GM18861 (cell line): Measurements from ENCODE around the gene RAB3GAP2.
"Not testable (repeated sequence)": the region's sequence is repeated elsewhere in the genome, so short reads cannot be mapped to it uniquely, and the experiment has no call there.

Experiments
- ATAC-seq: cut with Tn5 transposase; IDR thresholded peaks from one replicate; pipeline ENCODE4 v1.9.1; 2021; ENCODE audit not compliant: unreplicated experiment

RAB3GAP2 gene

DNA sequence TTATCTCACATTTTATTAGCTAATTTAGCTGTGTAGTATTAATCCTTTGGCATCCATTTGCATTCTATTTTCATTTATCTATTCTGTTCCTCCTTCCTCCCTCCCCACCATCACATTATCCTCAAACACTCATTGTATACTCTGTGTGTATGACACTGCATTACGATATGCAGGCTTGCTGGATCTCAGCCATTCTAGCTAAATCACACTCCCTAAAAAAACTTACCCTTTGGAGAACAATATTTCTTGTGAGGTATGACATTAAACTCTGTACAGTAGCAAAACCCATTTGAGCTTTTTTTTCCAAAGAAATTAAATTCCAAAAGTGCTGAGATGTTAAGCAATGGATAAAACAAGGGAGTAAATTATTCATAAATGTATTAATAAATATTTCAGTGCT lies 11.4 kb upstream of the RAB3GAP2 start:
- no peak for ATAC-seq

DNA sequence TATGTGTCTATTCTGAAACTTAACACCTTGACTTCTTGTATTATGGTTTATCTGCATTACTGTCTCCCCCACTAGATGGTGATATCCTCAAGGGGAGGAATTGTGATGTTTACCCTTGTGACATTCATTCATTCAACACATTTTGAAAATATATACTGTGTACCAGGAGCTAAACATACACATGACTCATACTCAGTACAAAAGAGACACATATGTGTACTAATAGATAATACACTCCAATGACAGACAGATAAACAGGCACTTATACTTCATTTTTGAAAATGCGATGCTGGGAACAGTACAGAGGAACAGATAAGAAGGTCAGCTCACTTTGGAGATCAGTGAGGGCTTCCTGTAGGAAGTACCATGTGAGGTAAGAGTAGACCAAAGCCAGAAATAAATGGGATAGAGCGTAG lies 8.9 kb upstream of the RAB3GAP2 start:
- no peak for ATAC-seq

GRCh38 chr1:220280249-220280648 lies 8.0 kb upstream of the RAB3GAP2 start:
- ATAC-seq, result no peak

- no peak for ATAC-seq
Observed at GRCh38 chr1:220278991-220279390, 6.7 kb upstream of the RAB3GAP2 start.

GRCh38 chr1:220275430-220275829 lies 3.2 kb upstream of the RAB3GAP2 start:
- no peak for ATAC-seq

- ATAC-seq, result no peak
Observed at GRCh38 chr1:220274251-220274855, 2.1 kb upstream of the RAB3GAP2 start.

- no peak for ATAC-seq
Observed at GRCh38 chr1:220272841-220273090, 513 bp upstream of the RAB3GAP2 start.

DNA sequence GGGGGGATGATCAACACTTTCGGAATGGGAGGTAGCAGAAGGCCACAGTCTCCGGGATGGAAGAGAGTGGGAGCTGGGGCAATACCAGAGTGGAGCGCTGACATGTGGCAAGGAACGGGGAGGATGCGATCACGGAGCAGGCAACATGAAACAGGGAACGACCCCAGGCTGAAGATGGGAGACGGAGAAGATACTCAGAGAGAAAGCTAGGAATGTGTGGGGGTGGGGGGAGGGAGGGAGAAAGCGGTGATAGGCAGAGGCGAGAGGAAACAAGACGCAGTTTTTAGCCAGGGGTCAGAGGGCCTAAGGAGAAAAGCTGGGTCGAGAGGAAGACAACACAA lies 577 bp downstream of the RAB3GAP2 start:
- no peak for ATAC-seq

- no peak for ATAC-seq
Observed at GRCh38 chr1:220269036-220269435, 3.2 kb downstream of the RAB3GAP2 start.

- ATAC-seq, result no peak
Observed at GRCh38 chr1:220267630-220268029, 4.6 kb downstream of the RAB3GAP2 start.

GRCh38 chr1:220260228-220260627 lies 12.0 kb downstream of the RAB3GAP2 start:
- ATAC-seq, result not testable (repeated sequence)

DNA sequence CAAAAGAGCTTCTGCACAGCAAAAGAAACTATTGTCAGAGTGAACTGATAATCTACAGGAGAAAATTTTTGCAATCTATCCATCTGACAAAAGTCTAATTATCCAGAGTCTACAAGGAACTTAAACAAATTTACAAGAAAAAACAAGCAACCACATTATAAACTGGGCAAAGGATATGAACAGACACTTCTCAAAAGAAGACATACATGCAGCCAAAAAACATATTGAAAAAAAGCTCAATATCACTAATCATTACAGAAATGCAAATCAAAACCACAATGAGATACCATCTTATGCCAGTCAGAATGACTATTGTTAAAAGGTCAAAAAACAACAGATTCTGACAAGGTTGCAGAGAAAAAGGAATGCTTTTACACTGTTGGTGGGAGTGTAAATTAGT lies 12.5 kb downstream of the RAB3GAP2 start:
- not testable (repeated sequence) for ATAC-seq

DNA sequence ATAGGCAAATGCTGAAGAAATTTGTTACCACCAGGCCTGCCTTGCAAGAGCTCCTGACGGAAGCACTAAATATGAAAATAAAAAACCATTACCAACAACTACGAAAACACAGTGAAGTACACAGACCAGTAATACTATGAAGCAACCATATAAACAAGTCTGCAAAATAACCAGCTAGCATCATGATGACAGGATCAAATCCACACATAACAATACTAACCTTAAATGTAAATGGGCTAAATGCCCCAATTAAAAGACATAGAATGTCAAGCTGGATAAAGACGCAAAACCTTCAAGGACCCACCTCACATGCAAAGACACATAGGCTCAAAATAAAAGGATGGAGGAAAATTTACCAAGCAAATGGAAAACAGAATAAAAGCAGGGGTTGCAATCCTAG lies 16.1 kb downstream of the RAB3GAP2 start:
- not testable (repeated sequence) for ATAC-seq

DNA sequence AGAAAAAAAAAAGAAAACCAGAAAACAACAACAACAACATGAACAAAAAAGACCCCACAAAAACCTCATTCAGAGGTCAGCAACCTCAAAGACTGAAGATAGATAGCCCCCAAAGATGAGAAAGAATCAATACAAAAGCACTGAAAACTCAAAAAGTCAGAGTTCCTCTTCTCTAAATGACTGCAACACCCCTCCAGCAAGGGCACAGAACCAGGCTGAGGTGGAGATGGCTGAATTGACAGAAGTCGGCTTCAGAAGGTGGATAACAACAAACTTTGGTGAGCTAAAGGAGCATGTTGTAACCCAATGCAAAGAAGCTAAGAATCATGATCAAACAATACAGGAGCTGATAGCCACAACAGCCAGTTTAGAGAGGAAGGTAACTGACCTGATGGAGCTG lies 17.0 kb downstream of the RAB3GAP2 start:
- no peak for ATAC-seq

DNA sequence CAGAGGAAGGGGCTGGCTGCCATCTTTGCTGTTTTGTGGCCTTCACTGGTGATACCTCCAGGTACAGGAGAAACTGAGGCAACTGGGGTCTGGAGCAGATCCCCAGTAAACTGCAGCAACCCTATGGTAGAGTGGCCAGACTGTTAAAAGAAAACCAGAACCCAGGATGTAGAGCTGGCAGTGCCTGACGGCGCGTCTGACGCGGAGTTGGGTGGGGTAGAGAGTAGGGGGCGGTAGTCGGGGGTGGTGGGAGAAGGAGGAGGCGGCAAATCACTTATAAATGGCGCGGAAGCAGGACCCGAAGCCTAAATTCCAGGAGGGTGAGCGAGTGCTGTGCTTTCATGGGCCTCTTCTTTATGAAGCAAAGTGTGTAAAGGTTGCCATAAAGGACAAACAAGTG lies 19.0 kb downstream of the RAB3GAP2 start:
- ATAC-seq, result not testable (repeated sequence)

GRCh38 chr1:220251272-220251671 lies 21.0 kb downstream of the RAB3GAP2 start:
- ATAC-seq, result no peak

- ATAC-seq, result no peak
Observed at GRCh38 chr1:220250681-220251080, 21.6 kb downstream of the RAB3GAP2 start.

- ATAC-seq, result no peak
Observed at GRCh38 chr1:220249522-220249921, 22.7 kb downstream of the RAB3GAP2 start.

GRCh38 chr1:220248715-220249265 lies 23.5 kb downstream of the RAB3GAP2 start:
- ATAC-seq, result not testable (repeated sequence)

DNA sequence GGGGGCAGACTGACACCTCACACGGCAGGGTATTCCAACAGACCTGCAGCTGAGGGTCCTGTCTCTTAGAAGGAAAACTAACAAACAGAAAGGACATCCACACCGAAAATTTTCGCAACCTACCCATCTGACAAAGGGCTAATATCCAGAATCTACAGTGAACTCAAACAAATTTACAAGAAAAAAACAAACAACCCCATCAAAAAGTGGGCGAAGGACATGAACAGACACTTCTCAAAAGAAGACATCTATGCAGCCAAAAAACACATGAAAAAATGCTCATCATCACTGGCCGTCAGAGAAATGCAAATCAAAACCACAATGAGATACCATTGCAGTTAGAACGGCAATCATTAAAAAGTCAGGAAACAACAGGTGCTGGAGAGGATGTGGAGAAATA lies 26.4 kb downstream of the RAB3GAP2 start:
- not testable (repeated sequence) for ATAC-seq

DNA sequence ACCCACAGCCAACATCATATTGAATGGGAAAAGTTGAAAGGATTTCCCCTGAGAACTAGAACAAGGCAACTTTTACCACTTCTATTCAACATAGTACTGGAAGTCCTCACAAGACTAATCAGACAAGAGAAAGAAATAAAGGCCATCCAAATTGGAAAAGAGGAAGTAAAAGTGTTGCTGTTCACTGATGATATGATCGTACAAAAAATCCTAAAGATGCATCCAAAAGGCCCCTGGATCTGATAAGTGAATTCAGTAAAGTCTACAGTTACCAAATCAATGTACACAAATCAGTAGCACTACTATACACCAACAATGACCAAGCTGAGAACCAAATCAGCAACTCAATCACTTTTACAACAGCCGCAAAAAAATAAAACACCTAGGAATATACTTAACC lies 28.3 kb downstream of the RAB3GAP2 start:
- ATAC-seq, result no peak

- no peak for ATAC-seq
Observed at GRCh38 chr1:220241072-220241663, 31.1 kb downstream of the RAB3GAP2 start.

DNA sequence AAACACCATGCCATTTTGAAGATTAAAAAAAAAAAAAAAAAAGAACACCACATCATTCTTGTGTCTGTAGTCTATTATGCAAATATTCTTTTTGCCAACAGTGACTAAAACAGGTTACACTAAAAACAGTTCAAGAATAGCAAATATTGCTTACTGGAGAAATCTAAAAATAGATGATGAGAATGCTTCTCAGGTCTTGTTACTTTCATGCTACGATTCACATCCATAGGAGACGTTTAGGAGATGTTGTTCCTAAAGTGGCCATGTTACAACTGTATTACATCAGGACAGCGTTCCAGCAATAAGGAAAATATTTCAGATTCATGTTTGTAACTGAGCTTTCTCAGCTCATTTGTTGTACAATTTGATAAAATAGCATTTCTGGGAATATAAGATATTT lies 32.3 kb downstream of the RAB3GAP2 start:
- no peak for ATAC-seq
